Ureter (tissue), 1 donor: Measurements from ENCODE around the gene IL1RAPL1. TPM values are rescaled to one million over a fixed set of nuclear protein-coding genes. Genes with fewer than 3 reads are reported as not detected.

ENCODE experiments used
- DNase-seq: peaks from one replicate; pipeline ENCODE4 v3.0.0-alpha.2; 2020; ENCODE audit warnings: low spot score
- total RNA-seq: library from RNA; stranded (reverse); gene quantifications from one replicate; pipeline ENCODE4 v1.2.4, GENCODE V29; 2023
- donor health status: DM: yes; HTN: yes; CAD: no.

The IL1RAPL1 gene
- total RNA-seq, 1 donor from 2014 or later: 0.49 TPM

GRCh38 chrX:29640106-29640505 lies 1052.9 kb downstream of the IL1RAPL1 start:
- no peak for DNase-seq

GRCh38 chrX:29641461-29641860 lies 1054.2 kb downstream of the IL1RAPL1 start:
- DNase-seq: no peak

- no peak for DNase-seq
These were observed 1055.9 kb downstream of the IL1RAPL1 start for GRCh38 chrX:29643181-29643580.

GRCh38 chrX:29648161-29648560 lies 1060.9 kb downstream of the IL1RAPL1 start:
- DNase-seq: no peak

- no peak for DNase-seq
These were observed 1065.2 kb downstream of the IL1RAPL1 start for GRCh38 chrX:29652484-29652883.

- DNase-seq: no peak
These were observed 1066.5 kb downstream of the IL1RAPL1 start for GRCh38 chrX:29653721-29654120.

- no peak for DNase-seq
These were observed 1072.7 kb downstream of the IL1RAPL1 start for GRCh38 chrX:29659911-29660310.

- DNase-seq: no peak
These were observed 1074.0 kb downstream of the IL1RAPL1 start for GRCh38 chrX:29661290-29661689.

GRCh38 chrX:29662101-29662500 lies 1074.9 kb downstream of the IL1RAPL1 start:
- no peak for DNase-seq

GRCh38 chrX:29662759-29663503 lies 1075.7 kb downstream of the IL1RAPL1 start:
- no peak for DNase-seq

- DNase-seq: no peak
These were observed 1078.3 kb downstream of the IL1RAPL1 start for GRCh38 chrX:29665532-29665931.

- DNase-seq: no peak
These were observed 1079.1 kb downstream of the IL1RAPL1 start for GRCh38 chrX:29666366-29666765.

- no peak for DNase-seq
These were observed 1084.2 kb downstream of the IL1RAPL1 start for GRCh38 chrX:29671421-29671820.

GRCh38 chrX:29687687-29688086 lies 1100.4 kb downstream of the IL1RAPL1 start:
- DNase-seq: no peak

GRCh38 chrX:29690061-29690460 lies 1102.8 kb downstream of the IL1RAPL1 start:
- no peak for DNase-seq

GRCh38 chrX:29691044-29691443 lies 1103.8 kb downstream of the IL1RAPL1 start:
- DNase-seq: no peak

- DNase-seq: no peak
These were observed 1106.7 kb downstream of the IL1RAPL1 start for GRCh38 chrX:29693912-29694311.

GRCh38 chrX:29699239-29699638 lies 1112.0 kb downstream of the IL1RAPL1 start:
- DNase-seq: no peak

GRCh38 chrX:29707088-29707487 lies 1119.8 kb downstream of the IL1RAPL1 start:
- DNase-seq: no peak

GRCh38 chrX:29721152-29721551 lies 1133.9 kb downstream of the IL1RAPL1 start:
- DNase-seq: no peak

GRCh38 chrX:29724316-29724715 lies 1137.1 kb downstream of the IL1RAPL1 start:
- DNase-seq: no peak

- DNase-seq: no peak
These were observed 1139.6 kb downstream of the IL1RAPL1 start for GRCh38 chrX:29726811-29727210.

GRCh38 chrX:29728639-29729038 lies 1141.4 kb downstream of the IL1RAPL1 start:
- no peak for DNase-seq

GRCh38 chrX:29744966-29745365 lies 1157.7 kb downstream of the IL1RAPL1 start:
- DNase-seq: no peak
